B cell (primary cell): ENCODE measurements around the gene ZMIZ1. TPM values are rescaled to one million over a fixed set of nuclear protein-coding genes. Genes with fewer than 3 reads are reported as not detected.

ENCODE experiments used
- ATAC-seq: fragments of 200-7000 bp; cut with Tn5 transposase; one replicate; pipeline ENCODE4 v1.10.0; 2021; ENCODE audit warnings: low read depth, mild to moderate bottlenecking, moderate number of reproducible peaks, moderate library complexity
- CTCF ChIA-PET: fragments of 350-600 bp; sonication (Branson Sonifier 250); formaldehyde crosslinking; loops from one replicate; lab custom pipeline; 2021; ENCODE audit warnings: antibody characterized with exemption, inconsistent platforms; lab: Charles Lee
- POLR2A ChIA-PET: fragments of 350-600 bp; sonication (Branson Sonifier 250); formaldehyde crosslinking; loops from one replicate; lab custom pipeline; 2021; ENCODE audit warnings: antibody characterized with exemption; lab: Charles Lee
- DNase-seq: peaks from one replicate; pipeline ENCODE4 v3.0.0; 2013
- H2AFZ ChIP-seq: 2 replicates; pipeline ENCODE4 v1.6.1; 2012; ENCODE audit warnings: mild to moderate bottlenecking, low read depth, low read length; ENCODE audit not compliant: insufficient read depth, poor library complexity, severe bottlenecking
- H3K27ac ChIP-seq, 2 donors: 1 replicate in 1 of 2; 2 replicates in 1 of 2; pipeline ENCODE4 v1.5.1; 2012 to 2013; ENCODE audit warnings: low read length in 2 of 2, mild to moderate bottlenecking in 2 of 2, moderate library complexity in 1 of 2
- H3K27me3 ChIP-seq, 4 experiments: fragments of 200-600 bp in 1 of 4; sonication (generic) in 1 of 4; replicated peaks in 1 of 4; 1 replicate in 2 of 4; 2 replicates in 2 of 4; pipeline versions ENCODE4 v1.6.1 to v1.7.0; 2013 to 2016; ENCODE audit warnings: low read length in 3 of 4, mild to moderate bottlenecking in 2 of 4, mixed read lengths in 1 of 4, moderate library complexity in 1 of 4; ENCODE audit not compliant: insufficient read depth in 4 of 4, control insufficient read depth in 3 of 4; ENCODE audit errors: control extremely low read depth in 1 of 4
- H3K36me3 ChIP-seq, 2 experiments: replicated peaks in 1 of 2; 1 replicate in 1 of 2; 2 replicates in 1 of 2; pipeline versions ENCODE4 v1.6.1 to v1.7.1; 2013; ENCODE audit warnings: low read length in 1 of 2; ENCODE audit not compliant: insufficient read depth in 2 of 2, control insufficient read depth in 1 of 2; ENCODE audit errors: control extremely low read depth in 1 of 2, extremely low read depth in 1 of 2
- H3K4me1 ChIP-seq, 2 donors: fragments of 200-600 bp in 1 of 2; sonication (generic) in 1 of 2; 1 replicate in 1 of 2; 2 replicates in 1 of 2; pipeline versions ENCODE4 v1.5.1 to v1.6.1; 2013 to 2017; ENCODE audit warnings: low read length in 2 of 2; ENCODE audit not compliant: control insufficient read depth in 2 of 2, insufficient read depth in 2 of 2
- H3K4me2 ChIP-seq: replicated peaks from 2 replicates; pipeline ENCODE3; 2012; ENCODE audit warnings: mild to moderate bottlenecking, low read depth, low read length; ENCODE audit not compliant: poor library complexity, severe bottlenecking
- H3K4me3 ChIP-seq, 5 experiments: fragments of 200-600 bp in 1 of 5; sonication (generic) in 1 of 5; 1 replicate in 3 of 5; 2 replicates in 2 of 5; pipeline versions ENCODE4 v1.5.1 to v1.7.0; 2011 to 2016; ENCODE audit warnings: low read length in 4 of 5, mild to moderate bottlenecking in 4 of 5, low read depth in 2 of 5, control low read depth in 1 of 5, moderate library complexity in 1 of 5; ENCODE audit not compliant: insufficient read depth in 1 of 5; ENCODE audit errors: control extremely low read depth in 1 of 5, extremely low read depth in 1 of 5
- H3K79me2 ChIP-seq: fragments of 200-600 bp; sonication (generic); one replicate; pipeline ENCODE4 v1.6.0; 2016; ENCODE audit warnings: low read length; ENCODE audit not compliant: control insufficient read depth, insufficient read depth
- H3K9ac ChIP-seq: fragments of 200-600 bp; sonication (generic); 2 replicates; pipeline ENCODE4 v1.6.1; 2017; ENCODE audit warnings: mild to moderate bottlenecking, low read length, moderate library complexity
- H3K9me3 ChIP-seq, 3 donors: one replicate each; pipeline versions ENCODE4 v1.6.1 to v1.7.1; 2013; ENCODE audit warnings: low read length in 2 of 3; ENCODE audit not compliant: control insufficient read depth in 2 of 3, insufficient read depth in 1 of 3; ENCODE audit errors: control extremely low read depth in 1 of 3
- H4K20me1 ChIP-seq: 2 replicates; pipeline ENCODE4 v1.6.0; 2012; ENCODE audit warnings: mild to moderate bottlenecking, low read length; ENCODE audit not compliant: insufficient read depth, control insufficient read depth, poor library complexity, severe bottlenecking
- H3K27ac Mint-ChIP-seq: one replicate; pipeline ENCODE4 v1.8.0; 2021; ENCODE audit warnings: mixed read lengths
- H3K27me3 Mint-ChIP-seq: one replicate; pipeline ENCODE4 v1.8.0; 2021; ENCODE audit warnings: mixed read lengths
- H3K4me1 Mint-ChIP-seq: one replicate; pipeline ENCODE4 v1.8.0; 2021; ENCODE audit warnings: mixed read lengths
- H3K4me3 Mint-ChIP-seq: one replicate; pipeline ENCODE4 v1.8.0; 2021; ENCODE audit warnings: mixed read lengths
- H3K9me3 Mint-ChIP-seq: one replicate; pipeline ENCODE4 v1.8.0; 2022; ENCODE audit warnings: mixed read lengths; ENCODE audit not compliant: insufficient read depth
- CTCF ChIP-seq: fragments of 200-600 bp; IDR thresholded peaks from one replicate; pipeline ENCODE4 v1.8.0; 2022; ENCODE audit warnings: antibody characterized with exemption, mild to moderate bottlenecking
- EZH2 ChIP-seq: IDR thresholded peaks from 2 replicates; pipeline ENCODE4 v1.6.1; 2012; ENCODE audit warnings: borderline replicate concordance, low read depth, mild to moderate bottlenecking, moderate library complexity, low read length; ENCODE audit not compliant: insufficient read depth, poor library complexity, severe bottlenecking
- WGBS: methylation state at CpG from one replicate; pipeline ENCODE4 v1.1.5; 2013; ENCODE audit warnings: missing lambda C conversion rate; ENCODE audit not compliant: insufficient coverage; 5-methylcytosine and 5-hydroxymethylcytosine counted together
- intact Hi-C: fragments of 100-400 bp; cut with micrococcal nuclease; formaldehyde crosslinking; loops from one replicate; pipeline ENCODE4 v1.10.0; 2022
- polyA plus RNA-seq: library from polyadenylated mRNA; depleted of rRNA; stranded (reverse); fragments of >200 nt; gene quantifications from 2 replicates; pipeline ENCODE4 v1.2.3, GENCODE V29; 2012
- total RNA-seq, 2 donors: library from RNA; stranded (reverse); fragments of 120-200 nt in 1 of 2; gene quantifications; 1 replicate in 1 of 2; 2 replicates in 1 of 2; pipeline versions ENCODE4 v1.2.3 to v1.2.4, GENCODE V29; 2013 to 2022

The ZMIZ1 gene
- total and polyA plus RNA-seq, 2 donors (not counting 1 experiment from before 2014, with no cell fraction given) = 14.3 to 64.9 TPM

GRCh38 chr10:79130255-79130654 lies 61.5 kb downstream of the ZMIZ1 start:
- no peak overlapping the region for H2AFZ ChIP-seq
- H3K27ac ChIP-seq = no peak overlapping the region
- H3K9me3 ChIP-seq = peaks cover 0 to 5% (median 0%) of the 10 kb centered on the region in 3 donors
- H3K36me3 ChIP-seq = no peaks in the 10 kb centered on the region
- peaks cover 5% of the 10 kb centered on the region for H3K27me3 Mint-ChIP-seq
- H3K9me3 Mint-ChIP-seq = no peaks in the 10 kb centered on the region
- H3K4me2 ChIP-seq = no peak overlapping the region
- CTCF ChIA-PET = no interaction called here
- POLR2A ChIA-PET = no interaction called here
- peaks cover 5 to 12% of the 10 kb centered on the region in 2 donors for H3K4me1 ChIP-seq
- H3K27me3 ChIP-seq = peaks cover 0 to 2% (median 0%) of the 10 kb centered on the region in 4 experiments
- no peak overlapping the region for H3K9ac ChIP-seq
- intact Hi-C loops = no loop called here
- TF ChIP-seq EZH2 = no peak
- TF ChIP-seq CTCF = no peak
- no peak overlapping the region for H3K27ac Mint-ChIP-seq
- H3K4me3 Mint-ChIP-seq = no peak overlapping the region
- ATAC-seq = no peak
- H4K20me1 ChIP-seq = no peaks in the 10 kb centered on the region
- H3K4me1 Mint-ChIP-seq = peaks cover 8% of the 10 kb centered on the region
- H3K4me3 ChIP-seq = no peak overlapping the region
- no peak for DNase-seq
- no peaks in the 10 kb centered on the region for H3K79me2 ChIP-seq
- 93% methylated on average over 5 of the region's 5 CpGs for WGBS

DNA sequence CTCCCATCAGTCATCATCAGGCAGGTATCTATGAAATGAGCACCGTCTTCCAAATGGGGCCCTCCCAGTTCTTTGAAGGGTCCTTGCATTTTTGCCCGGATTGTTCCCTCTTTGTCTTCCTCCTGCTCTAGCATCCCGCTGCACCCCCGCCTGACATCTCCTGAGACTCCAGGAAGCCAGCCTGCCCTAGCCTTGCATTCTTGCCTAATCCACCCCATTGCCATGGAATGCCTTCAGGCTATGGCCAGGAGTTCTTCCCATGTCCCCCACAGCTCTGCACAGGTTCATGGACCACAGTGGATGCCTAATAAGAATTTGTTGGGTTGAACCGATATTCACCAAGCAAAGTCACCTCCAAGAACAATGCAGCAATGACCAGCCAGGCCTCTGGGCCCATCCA lies 62.1 kb downstream of the ZMIZ1 start:
- H3K4me3 ChIP-seq = no peak overlapping the region
- ATAC-seq (no peak), DNase-seq (no peak)
- Mint-ChIP-seq H3K4me3 (no peak overlapping the region), H3K4me1 (peaks cover 8% of the 10 kb centered on the region), H3K27me3 (peaks cover 5% of the 10 kb centered on the region), H3K27ac (peak overlapping the region; percentile 11), H3K9me3 (no peaks in the 10 kb centered on the region)
- WGBS = 99% methylated on average over 5 of the region's 5 CpGs
- TF ChIP-seq CTCF (no peak), EZH2 (no peak)
- intact Hi-C loops = no loop called here
- H3K27me3 ChIP-seq = peaks cover 0 to 2% (median 0%) of the 10 kb centered on the region in 4 experiments
- H3K27ac ChIP-seq = no peak overlapping the region
- H4K20me1 ChIP-seq = no peaks in the 10 kb centered on the region
- H3K4me2 ChIP-seq = no peak overlapping the region
- ChIA-PET CTCF (no interaction called here), POLR2A (no interaction called here)
- H3K4me1 ChIP-seq = peaks cover 5 to 12% of the 10 kb centered on the region in 2 donors
- H3K9me3 ChIP-seq = peaks cover 0 to 5% (median 0%) of the 10 kb centered on the region in 3 donors
- no peaks in the 10 kb centered on the region for H3K36me3 ChIP-seq
- H3K79me2 ChIP-seq = no peaks in the 10 kb centered on the region
- no peak overlapping the region for H2AFZ ChIP-seq
- H3K9ac ChIP-seq = no peak overlapping the region
